ENCODE results near the gene MT1B.

Gene MT1B

DNA sequence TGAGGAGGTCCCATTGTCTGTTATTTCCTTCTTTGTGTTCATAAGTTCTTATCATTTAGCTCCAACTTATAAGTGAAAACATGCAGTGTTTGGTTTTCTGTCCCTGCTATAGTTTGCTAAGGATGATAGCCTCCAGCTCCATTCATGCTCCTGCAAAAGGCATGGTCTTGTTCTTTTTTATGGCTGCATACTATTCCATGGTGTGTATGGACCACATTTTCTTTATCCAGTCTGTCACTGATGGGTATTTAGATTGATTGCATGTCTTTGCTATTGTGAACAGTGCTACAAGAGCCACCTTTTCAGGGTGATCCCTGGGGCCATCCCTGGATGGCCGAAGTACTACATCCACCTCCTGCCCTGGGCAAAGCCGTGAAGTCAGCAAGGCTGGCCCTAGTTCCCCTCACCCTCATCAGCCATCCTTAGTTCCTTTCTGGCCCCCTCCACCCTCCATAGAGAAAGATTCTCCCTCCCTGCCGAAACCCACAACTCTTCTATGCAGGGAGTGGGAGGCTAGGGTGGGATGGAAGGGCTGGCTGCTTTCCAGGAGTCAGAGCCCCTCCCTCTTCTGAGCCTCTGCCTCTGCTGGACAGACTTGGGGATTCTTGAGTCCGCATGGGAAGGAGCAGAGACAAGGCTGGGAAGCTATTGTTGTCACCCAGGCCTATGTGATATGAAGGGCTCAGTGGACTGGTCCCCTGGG is 38.9 kb downstream of the MT1B start:
- no peak for DNase-seq

DNA sequence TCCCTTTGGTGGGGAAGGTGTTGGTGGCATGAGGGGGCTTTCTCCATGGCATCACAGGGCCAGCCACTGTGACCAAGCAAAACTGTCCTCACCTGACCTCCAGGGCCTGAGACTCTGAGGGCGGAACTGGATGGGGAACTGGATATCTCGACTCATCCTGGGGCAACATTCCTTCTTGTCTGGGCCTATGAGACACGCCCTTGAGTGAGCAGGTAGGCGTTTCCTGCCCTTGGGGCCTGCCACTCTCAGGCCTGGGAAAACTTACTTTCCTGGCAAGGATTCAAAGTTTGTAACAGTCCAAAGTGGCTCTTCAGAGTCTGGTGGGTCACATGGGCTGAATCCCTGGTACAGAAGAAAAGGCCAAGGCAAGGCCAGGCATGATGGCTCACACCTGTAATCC is 40.2 kb downstream of the MT1B start:
- no peak for DNase-seq

DNA sequence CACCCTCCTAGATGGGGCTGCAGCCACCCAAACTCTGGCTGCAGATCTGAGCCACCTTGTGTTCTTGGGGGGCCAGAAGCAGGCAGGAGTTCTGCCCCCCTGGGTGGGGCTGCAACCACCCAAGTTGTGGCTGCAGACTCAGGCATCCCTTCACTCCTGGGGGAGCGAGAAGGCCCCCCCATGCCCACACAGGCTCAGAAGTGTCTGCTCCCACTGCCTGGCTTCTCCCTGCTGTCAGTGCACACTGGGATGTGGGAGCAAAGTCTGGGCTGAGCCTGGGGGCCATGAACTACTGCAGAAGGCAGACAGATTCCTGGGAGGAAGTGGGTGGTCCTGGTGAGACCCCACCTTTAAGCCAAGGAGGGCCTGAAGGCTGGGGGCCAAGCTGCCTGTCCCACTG is 43.6 kb downstream of the MT1B start:
- DNase-seq, result no peak

DNA sequence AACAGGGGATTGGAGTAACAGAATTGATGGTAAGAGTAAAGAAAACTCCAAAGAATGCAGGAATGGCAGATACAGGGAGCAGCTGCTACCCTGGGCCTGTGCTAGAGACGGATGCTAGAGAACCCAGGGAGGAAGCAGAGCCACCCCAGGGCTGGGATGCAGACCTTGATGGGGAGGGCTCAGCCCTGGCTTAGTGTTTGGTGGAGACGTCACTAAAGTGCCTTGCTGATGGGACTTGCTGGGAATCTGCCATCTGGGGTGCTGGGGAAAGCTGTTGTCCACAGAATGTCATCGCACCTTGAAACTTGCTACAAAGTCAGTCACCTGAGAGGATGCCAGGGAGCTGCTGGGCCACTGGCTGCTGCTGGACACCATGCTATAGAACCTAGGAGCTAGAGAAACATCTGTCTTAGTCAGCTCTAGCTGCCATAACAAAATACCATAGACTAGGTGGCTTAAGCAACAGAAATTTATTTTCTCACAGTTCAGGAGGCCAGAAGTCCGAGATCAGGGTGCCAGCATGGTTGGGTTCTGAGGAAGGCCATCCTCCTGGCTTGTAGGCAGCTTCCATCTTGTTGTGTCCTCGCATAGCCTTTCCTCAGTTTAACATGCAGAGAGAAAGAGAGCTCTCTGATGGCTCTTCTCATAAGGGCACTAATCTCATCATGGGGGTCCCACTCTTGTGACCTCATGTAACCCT is 45.9 kb downstream of the MT1B start:
- DNase-seq, result no peak

DNA sequence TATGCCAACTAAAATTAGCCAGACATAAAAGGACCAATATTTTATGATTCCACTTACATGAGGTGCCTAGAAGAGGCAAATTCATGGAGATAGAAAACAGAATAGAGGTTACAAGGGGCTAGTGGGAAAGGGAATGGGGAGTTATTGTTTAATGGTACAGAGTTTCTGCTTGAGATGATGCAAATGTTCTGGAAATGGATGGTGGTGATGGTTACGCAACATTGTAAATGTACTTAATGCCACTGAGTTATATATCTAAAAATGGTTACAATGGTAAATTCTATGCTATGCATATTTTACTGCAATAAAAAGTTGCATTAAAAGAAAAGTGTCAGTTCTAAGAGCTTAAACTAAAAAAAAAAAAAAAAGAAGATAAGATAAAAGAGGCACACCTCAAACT is 48.5 kb downstream of the MT1B start:
- no peak for DNase-seq

DNA sequence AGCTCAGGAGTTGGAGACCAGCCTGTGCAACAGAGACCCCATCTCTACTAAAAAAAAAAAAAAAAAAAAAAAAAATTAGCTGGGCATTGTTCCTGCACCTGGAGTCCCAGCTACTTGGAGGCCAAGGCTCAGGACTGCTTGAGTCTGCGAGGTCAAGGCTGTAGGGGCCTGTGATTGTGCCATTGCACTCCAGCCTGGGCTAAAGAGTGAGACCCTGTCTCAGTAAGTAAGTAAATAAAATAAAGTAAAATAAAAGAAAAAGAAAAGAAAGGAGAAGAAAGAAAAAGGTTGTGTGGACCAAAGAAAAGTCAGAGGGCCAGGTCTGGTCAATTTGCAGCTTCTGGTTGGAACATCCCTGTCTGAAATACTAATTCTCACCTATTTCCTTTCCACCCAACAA is 48.9 kb downstream of the MT1B start:
- DNase-seq, result no peak

DNA sequence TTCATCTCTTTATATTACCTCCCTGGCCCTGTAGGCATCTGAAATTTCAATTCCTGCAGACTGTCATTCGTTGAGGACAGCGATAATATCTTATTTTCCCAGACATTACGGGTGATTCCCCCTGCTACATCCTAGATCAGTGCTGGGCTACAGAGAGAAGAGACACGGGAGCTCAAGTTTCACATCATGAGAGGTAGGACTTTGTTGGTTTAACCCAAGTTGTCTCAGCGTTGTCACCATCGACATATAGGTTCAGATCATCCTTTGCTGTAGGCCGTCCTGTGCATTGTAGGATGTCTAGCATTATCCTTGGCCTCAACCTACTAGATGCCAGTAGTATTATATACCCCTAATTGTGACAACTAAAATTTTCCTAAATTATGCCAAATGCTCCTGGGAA is 49.8 kb downstream of the MT1B start:
- no peak for DNase-seq

All from NCI-H1436 treated with DMSO at 0.1 percent for 48 hours (cell line).